ENCODE data around the gene MPRIP.

DNA sequence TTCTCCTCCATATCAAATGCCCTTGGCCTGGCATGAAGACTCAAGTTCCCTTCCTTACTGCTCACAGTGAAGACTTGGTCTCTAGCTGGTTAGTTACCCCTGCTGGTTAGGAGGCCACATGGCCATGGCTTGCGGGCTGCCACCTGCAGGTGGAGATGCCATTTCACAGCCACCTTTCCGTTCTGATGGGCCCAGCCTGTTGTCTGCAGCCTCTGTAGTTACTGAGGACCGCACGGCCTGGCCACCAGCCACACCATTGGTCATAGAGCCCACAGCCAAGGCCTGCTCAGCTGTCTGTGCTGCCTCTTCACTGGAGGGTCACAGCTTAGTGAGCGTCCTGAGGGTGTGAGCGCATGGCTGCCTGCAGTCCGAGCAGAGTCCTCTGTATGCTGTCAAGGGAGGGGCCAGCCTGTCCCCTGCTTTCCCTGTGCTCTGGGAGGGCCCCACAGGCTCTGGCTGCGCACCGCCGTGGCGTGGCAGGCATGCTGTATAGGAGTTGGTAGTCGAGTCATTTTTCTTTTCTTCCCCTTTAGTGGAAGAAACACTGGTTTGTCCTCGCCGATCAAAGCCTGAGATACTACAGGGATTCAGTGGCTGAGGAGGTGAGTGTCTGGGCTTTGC is 104.6 kb downstream of the MPRIP start:
- no peak for TF ChIP-seq RARB (CRISPR knock-in tag; IDR thresholded peaks at IDR 0.05)
- TF ChIP-seq, protein P1, sequence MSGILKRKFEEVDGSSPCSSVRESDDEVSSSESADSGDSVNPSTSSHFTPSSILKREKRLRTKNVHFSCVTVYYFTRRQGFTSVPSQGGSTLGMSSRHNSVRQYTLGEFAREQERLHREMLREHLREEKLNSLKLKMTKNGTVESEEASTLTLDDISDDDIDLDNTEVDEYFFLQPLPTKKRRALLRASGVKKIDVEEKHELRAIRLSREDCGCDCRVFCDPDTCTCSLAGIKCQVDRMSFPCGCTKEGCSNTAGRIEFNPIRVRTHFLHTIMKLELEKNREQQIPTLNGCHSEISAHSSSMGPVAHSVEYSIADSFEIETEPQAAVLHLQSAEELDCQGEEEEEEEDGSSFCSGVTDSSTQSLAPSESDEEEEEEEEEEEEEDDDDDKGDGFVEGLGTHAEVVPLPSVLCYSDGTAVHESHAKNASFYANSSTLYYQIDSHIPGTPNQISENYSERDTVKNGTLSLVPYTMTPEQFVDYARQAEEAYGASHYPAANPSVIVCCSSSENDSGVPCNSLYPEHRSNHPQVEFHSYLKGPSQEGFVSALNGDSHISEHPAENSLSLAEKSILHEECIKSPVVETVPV (CRISPR knock-in tag; IDR thresholded peaks at IDR 0.05): no peak

Data from SK-N-SH treated with all-trans-retinoic acid at 6 μM for 48 hours (cell line).